ENCODE results near the gene ZNF286A. TPM values are rescaled to one million over a fixed set of nuclear protein-coding genes. Genes with fewer than 3 reads are reported as not detected.
"Not testable (repeated sequence)": the region's sequence is repeated elsewhere in the genome, so short reads cannot be mapped to it uniquely, and the experiment has no call there.

ZNF286A gene
- total and polyA plus RNA-seq, 11 donors, result 8.2 to 14.0 (median 11.4) TPM

- Histone ChIP-seq H3K4me1 (no peaks in the 10 kb centered on the region), H3K27me3 (peaks cover 0 to 4% (median 0%) of the 10 kb centered on the region in 9 donors), H3K9me3 (no peaks in the 10 kb centered on the region), H3K36me3 (no peaks in the 10 kb centered on the region), H3K4me3 (no peak overlapping the region), H3K27ac (no peak overlapping the region)
- ATAC-seq (no peak), DNase-seq (no peak)
- TF ChIP-seq CTCF (IDR thresholded peaks at IDR 0.05) (no peak), POLR2A (IDR thresholded peaks at IDR 0.05) (no peak)
- intact Hi-C loops (cut with DNase I), result no loop called here
- 54 to 76% (median 60%) methylated on average over 2 of the region's 2 CpGs for WGBS, 4 donors
These were observed 45.3 kb downstream of the ZNF286A start for GRCh38 chr17:15744885-15745284.

- H3K27me3 ChIP-seq, result peaks cover 0 to 11% (median 0%) of the 10 kb centered on the region in 9 donors
- intact Hi-C loops (cut with DNase I); DNase-seq; H3K27ac ChIP-seq; H3K4me3 ChIP-seq; H3K36me3 ChIP-seq; H3K9me3 ChIP-seq; H3K4me1 ChIP-seq: not testable (repeated sequence)
- 15 to 40% (median 28%) methylated on average over 5 to 36 of the region's 36 CpGs; no CpG with 5 or more reads in 1 of the 4 donors for WGBS, 4 donors
- peak in 1 of 4 donors; percentile 27 for ATAC-seq
These were observed 49.9 kb downstream of the ZNF286A start for GRCh38 chr17:15749403-15749802.

GRCh38 chr17:15768865-15769533 lies 69.4 kb downstream of the ZNF286A start:
- H3K27ac ChIP-seq; H3K27me3 ChIP-seq; H3K36me3 ChIP-seq; H3K9me3 ChIP-seq; intact Hi-C loops (cut with DNase I); H3K4me1 ChIP-seq; DNase-seq; H3K4me3 ChIP-seq: not testable (repeated sequence)
- WGBS, 4 donors, result 36 to 50% methylated on average over 9 of the region's 14 CpGs; no CpG with 5 or more reads in 2 of the 4 donors
- ATAC-seq, result peak; percentile 88 to 92 (median 89)

Other genes with a start within 250 kb of the ZNF286A start
- gene CDRT4, start 232.1 kb upstream of the ZNF286A start, total RNA-seq, result 1 to 10 TPM in 3 of 9 donors, under 1 TPM in 4, not detected in 2; 0.56 to 4.7 (median 0.96) TPM
- gene CDRT4, start 232.1 kb upstream of the ZNF286A start, polyA plus RNA-seq, result 1 to 10 TPM in 1 of 2 donors, under 1 TPM in 1; 0.12 to 1.9 TPM
- gene TVP23C, start 136.3 kb upstream of the ZNF286A start, total RNA-seq, result 1 to 10 TPM; 1.9 to 8.7 (median 5.8) TPM
- 1 to 10 TPM; 4.5 to 5.2 TPM for gene TVP23C, start 136.3 kb upstream of the ZNF286A start, polyA plus RNA-seq
- gene FBXW10B, start 80.0 kb upstream of the ZNF286A start, total RNA-seq, result 1 to 10 TPM in 3 of 9 donors, under 1 TPM in 5, not detected in 1; 0.53 to 1.8 (median 0.83) TPM
- under 1 TPM; 0.80 to 0.84 TPM for gene FBXW10B, start 80.0 kb upstream of the ZNF286A start, polyA plus RNA-seq
- gene TRIM16, start 15.4 kb upstream of the ZNF286A start, total RNA-seq, result 10 to 100 TPM; 12.5 to 33.9 (median 25.2) TPM
- gene TRIM16, start 15.4 kb upstream of the ZNF286A start, polyA plus RNA-seq, result 10 to 100 TPM in 1 of 2 donors, 1 to 10 TPM in 1; 8.4 to 22.3 TPM
- not detected for gene TBC1D26, start 32.5 kb downstream of the ZNF286A start, total RNA-seq
- not detected for gene TBC1D26, start 32.5 kb downstream of the ZNF286A start, polyA plus RNA-seq
- 1 to 10 TPM in 4 of 9 donors, under 1 TPM in 5; 0.65 to 3.1 (median 0.95) TPM for gene ADORA2B, start 245.4 kb downstream of the ZNF286A start, total RNA-seq
- gene ADORA2B, start 245.4 kb downstream of the ZNF286A start, polyA plus RNA-seq, result under 1 TPM; 0.61 to 0.68 TPM

Measured in heart left ventricle (tissue), 16 donors.